HG03469 (cell line): ENCODE measurements around the gene NAGK.
"Not testable (repeated sequence)": the region's sequence is repeated elsewhere in the genome, so short reads cannot be mapped to it uniquely, and the experiment has no call there.

ENCODE experiments used
- ATAC-seq: cut with Tn5 transposase; IDR thresholded peaks from one replicate; pipeline ENCODE4 v1.9.1; 2021; ENCODE audit warnings: mild to moderate bottlenecking, moderate library complexity, moderate number of reproducible peaks; ENCODE audit not compliant: unreplicated experiment

The NAGK gene

GRCh38 chr2:71068218-71069035 is at the start of gene NAGK:
Gene NAGK, plus strand, starts transcription at chr2:71068648. Its CDS starts 36 bp downstream, at chr2:71068684.
- peak; percentile 31 for ATAC-seq

- ATAC-seq = not testable (repeated sequence)
Measured at GRCh38 chr2:71019989-71020388, 48.5 kb upstream of the NAGK start.

GRCh38 chr2:71021394-71021793 is 47.1 kb upstream of the NAGK start:
- not testable (repeated sequence) for ATAC-seq

GRCh38 chr2:71023553-71024243 is 44.8 kb upstream of the NAGK start:
- not testable (repeated sequence) for ATAC-seq

GRCh38 chr2:71036296-71036695 is 32.2 kb upstream of the NAGK start:
- ATAC-seq = not testable (repeated sequence)

DNA sequence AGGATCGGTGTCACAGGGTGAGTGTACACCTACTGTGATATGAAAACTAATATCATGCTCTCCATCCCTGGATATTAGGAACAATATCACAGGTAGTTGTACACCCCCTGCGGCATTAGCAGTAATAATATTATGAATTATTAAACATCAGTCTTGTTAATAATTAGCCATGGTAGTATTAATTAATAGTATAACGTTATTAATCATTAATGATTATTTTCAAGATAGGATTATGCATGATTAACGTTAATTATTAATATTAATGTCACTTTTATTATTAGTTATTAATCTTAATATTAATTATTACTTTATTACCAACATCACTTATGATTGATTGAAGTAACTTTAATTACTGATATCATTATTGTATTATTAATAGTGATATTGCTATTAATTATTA is 26.2 kb upstream of the NAGK start:
- no peak for ATAC-seq

- no peak for ATAC-seq
Measured at GRCh38 chr2:71043531-71044407, 24.7 kb upstream of the NAGK start.

GRCh38 chr2:71045151-71045550 is 23.3 kb upstream of the NAGK start:
- ATAC-seq = no peak

DNA sequence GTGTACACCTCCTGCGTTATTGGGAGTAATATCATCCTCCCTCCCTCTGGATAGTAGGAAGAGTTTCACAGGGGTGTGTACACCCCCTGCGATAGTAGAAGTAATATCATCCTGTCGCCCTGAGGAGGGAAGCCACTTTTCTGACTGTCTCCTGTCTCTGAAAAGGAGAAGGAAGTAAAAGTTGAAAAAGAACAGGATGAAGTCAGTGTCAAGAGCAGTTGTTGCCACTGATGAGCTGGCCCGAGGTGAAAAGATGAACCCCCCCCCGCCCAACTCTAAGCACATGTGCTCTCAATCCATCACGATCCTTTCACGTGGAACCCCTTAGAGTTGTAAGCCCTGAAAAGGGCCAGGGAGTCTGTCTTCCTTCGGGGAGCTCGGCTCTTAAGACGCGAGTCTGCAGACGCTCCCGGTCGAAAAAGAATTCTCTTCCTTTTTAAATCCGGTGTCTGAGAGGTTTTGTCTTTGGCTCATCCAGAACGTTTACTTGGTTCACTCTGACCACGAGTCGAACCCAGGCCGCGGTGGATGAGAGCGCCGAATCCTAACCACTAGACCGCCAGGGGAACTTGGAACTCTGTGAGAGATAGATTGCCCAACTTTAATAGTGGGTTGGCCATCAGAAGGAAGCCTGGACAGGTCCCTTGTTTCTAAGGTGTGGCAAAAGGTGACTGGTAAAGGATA is 22.4 kb upstream of the NAGK start:
- ATAC-seq = no peak

GRCh38 chr2:71048096-71048495 is 20.4 kb upstream of the NAGK start:
- ATAC-seq = no peak

GRCh38 chr2:71049704-71050360 is 18.6 kb upstream of the NAGK start:
- ATAC-seq = not testable (repeated sequence)

DNA sequence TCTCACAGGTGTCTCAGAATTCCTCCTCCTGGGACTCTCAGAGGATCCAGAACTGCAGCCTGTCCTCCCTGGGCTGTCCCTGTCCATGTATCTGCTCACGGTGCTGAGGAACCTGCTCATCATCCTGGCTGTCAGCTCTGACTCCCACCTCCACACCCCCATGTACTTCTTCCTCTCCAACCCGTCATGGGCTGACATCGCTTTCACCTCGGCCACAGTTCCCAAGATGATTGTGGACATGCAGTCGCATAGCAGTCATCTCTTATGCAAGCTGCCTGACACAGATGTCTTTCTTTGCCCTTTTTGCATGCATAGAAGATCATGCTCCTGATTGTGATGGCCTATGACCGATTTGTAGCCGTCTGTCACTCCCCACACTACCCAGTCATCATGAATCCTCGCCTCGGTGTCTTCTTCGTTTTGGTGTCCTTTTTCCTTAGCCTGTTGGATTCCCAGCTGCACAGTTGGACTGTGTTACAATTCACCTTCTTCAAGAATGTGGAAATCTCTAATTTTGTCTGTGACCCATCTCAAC is 13.2 kb upstream of the NAGK start:
- not testable (repeated sequence) for ATAC-seq

GRCh38 chr2:71060211-71060610 is 8.2 kb upstream of the NAGK start:
- ATAC-seq = no peak

DNA sequence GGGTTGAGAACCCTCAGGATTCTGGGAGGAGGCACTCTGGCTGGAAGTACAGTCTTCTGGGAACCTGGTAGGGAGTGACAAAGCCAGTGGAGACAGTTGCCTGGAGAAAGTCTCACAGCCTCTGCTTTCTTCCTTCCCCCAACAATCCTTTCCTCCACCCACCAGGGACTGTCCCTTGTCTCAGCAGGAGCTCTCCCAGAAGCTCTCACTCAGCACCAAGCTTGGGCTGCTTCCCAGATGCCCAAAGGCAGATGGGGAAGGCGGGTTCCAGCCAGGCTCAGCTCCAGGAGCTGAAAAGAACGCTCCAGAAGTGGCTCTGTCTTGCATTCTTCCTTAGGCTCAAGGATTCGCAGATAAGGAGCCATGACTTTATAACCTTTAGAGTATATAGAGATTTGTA is 7.6 kb upstream of the NAGK start:
- ATAC-seq = no peak

DNA sequence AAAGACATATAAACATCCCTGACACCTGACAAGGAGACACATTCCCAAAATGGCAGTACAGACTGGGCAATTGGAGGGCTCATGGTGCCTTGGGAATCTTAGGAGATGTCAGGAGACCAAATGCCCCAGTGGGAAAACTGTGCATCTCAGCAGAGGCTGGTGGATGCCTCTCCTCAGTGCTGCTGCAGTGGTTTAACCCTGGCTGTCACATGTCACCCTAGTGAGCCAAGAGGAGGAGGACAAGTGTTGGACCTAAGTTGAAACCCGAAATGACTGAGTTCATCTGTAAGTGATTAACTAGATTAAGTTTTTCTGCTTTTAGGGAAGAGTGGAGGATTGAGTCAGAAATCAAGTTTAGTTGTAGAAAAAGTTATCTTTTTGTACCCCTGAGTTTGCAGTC is 5.2 kb upstream of the NAGK start:
- ATAC-seq = no peak

GRCh38 chr2:71064110-71064611 is 4.3 kb upstream of the NAGK start:
- ATAC-seq = no peak

DNA sequence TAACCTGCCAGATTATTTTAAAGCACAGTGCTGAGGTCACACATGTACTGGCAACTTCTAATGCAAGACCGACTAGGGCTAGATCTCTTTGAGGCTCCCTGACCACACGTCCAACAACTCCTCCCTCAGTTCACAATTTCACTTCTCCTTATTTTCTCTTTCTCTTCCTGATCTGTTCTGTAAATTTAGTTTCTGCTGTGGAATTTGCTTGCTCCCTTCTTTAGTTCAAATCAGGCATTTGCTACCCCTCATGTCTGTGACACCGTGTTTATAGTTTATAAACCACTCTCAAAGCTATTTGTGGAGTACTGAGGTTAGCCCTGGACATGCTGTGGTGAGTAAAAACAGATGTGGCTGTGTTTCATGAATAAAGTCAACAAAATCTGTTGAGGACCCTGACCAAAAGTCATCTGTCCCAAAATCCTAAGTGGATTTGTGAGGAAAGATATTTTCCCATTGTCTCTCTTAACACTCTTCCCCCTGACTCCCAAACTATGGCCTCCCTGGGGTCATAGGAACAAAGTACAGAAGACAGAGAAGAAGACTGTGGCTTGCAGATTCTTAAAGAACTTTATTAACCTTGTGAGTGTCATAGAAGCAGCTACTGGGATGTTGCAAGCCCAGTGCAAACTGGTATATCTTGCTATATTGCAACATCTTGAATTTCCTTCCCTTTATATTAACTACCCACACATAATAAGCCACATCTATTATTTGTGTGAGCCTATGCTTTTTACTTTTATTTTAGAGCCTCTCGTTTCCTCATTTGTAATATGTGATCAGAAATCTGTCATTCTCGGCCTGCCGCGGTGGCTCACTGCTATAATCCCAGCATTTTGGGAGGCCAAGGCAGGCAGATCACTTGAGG is 3.5 kb upstream of the NAGK start:
- ATAC-seq = peak; percentile 17

- ATAC-seq = no peak
Measured at GRCh38 chr2:71066856-71067255, 1.6 kb upstream of the NAGK start.
